ENCODE data around the gene SH3PXD2B. TPM values are rescaled to one million over a fixed set of nuclear protein-coding genes. Genes with fewer than 3 reads are reported as not detected.

Gene SH3PXD2B
- total RNA-seq, 2 experiments from 2014 or later: 0.10 TPM; not detected in 1

- no peaks in the 10 kb centered on the region for H3K36me3 ChIP-seq (ENCODE audit: insufficient read depth, low read length)
- H4K20me1 ChIP-seq (ENCODE audit: insufficient read depth, low read length): no peaks in the 10 kb centered on the region
- intact Hi-C loops (cut with micrococcal nuclease; ENCODE audit: unreplicated experiment): no loop called here
- no TSS peak for BruUV-seq (replicated peaks)
- H3K27ac ChIP-seq (ENCODE audit: low read depth, low read length, poor library complexity, severe bottlenecking): no peak overlapping the region
- ChIA-PET CTCF (ENCODE audit: unreplicated experiment) (no interaction called here), POLR2A (no interaction called here)
- H3K9me3 ChIP-seq (ENCODE audit: low read length): no peaks in the 10 kb centered on the region
- H3K4me3 ChIP-seq (ENCODE audit: low read depth, low read length, poor library complexity, severe bottlenecking): no peak overlapping the region
- H2AFZ ChIP-seq (ENCODE audit: low read length): no peak overlapping the region
- DNase-seq (ENCODE audit: low spot score): no peak
- H3K4me1 ChIP-seq (ENCODE audit: insufficient read depth, low read length, poor library complexity, severe bottlenecking): no peaks in the 10 kb centered on the region
- H3K79me2 ChIP-seq (ENCODE audit: insufficient read depth, low read depth, low read length): no peaks in the 10 kb centered on the region
- H3K4me2 ChIP-seq (ENCODE audit: low read length): no peak overlapping the region
- TF ChIP-seq CTCF (conservative IDR thresholded peaks at IDR 0.05; ENCODE audit: low read length) (no peak), EZH2phosphoT487 (IDR thresholded peaks at IDR 0.05; ENCODE audit: borderline replicate concordance, low read depth, low read length) (no peak)
- H3K9me2 ChIP-seq (ENCODE audit: insufficient read depth, low read length): no peaks in the 10 kb centered on the region
These were observed 21.3 kb downstream of the SH3PXD2B start for GRCh38 chr5:172433071-172433470.

- ChIA-PET POLR2A (no interaction called here), CTCF (ENCODE audit: unreplicated experiment) (no interaction called here)
- DNase-seq (ENCODE audit: low spot score): no peak
- no TSS peak for BruUV-seq (replicated peaks)
- TF ChIP-seq EZH2phosphoT487 (IDR thresholded peaks at IDR 0.05; ENCODE audit: borderline replicate concordance, low read depth, low read length): no peak
- no peak for TF ChIP-seq CTCF (conservative IDR thresholded peaks at IDR 0.05; ENCODE audit: low read length)
- no peaks in the 10 kb centered on the region for H4K20me1 ChIP-seq (ENCODE audit: insufficient read depth, low read length)
- no peak overlapping the region for H3K27ac ChIP-seq (ENCODE audit: low read depth, low read length, poor library complexity, severe bottlenecking)
- no peaks in the 10 kb centered on the region for H3K79me2 ChIP-seq (ENCODE audit: insufficient read depth, low read depth, low read length)
- no peaks in the 10 kb centered on the region for H3K9me2 ChIP-seq (ENCODE audit: insufficient read depth, low read length)
- H3K4me3 ChIP-seq (ENCODE audit: low read depth, low read length, poor library complexity, severe bottlenecking): no peak overlapping the region
- H3K36me3 ChIP-seq (ENCODE audit: insufficient read depth, low read length): no peaks in the 10 kb centered on the region
- H3K4me2 ChIP-seq (ENCODE audit: low read length): no peak overlapping the region
- H3K9me3 ChIP-seq (ENCODE audit: low read length): no peaks in the 10 kb centered on the region
- intact Hi-C loops (cut with micrococcal nuclease; ENCODE audit: unreplicated experiment): no loop called here
- no peaks in the 10 kb centered on the region for H3K4me1 ChIP-seq (ENCODE audit: insufficient read depth, low read length, poor library complexity, severe bottlenecking)
- H2AFZ ChIP-seq (ENCODE audit: low read length): no peak overlapping the region
These were observed 24.0 kb downstream of the SH3PXD2B start for GRCh38 chr5:172430354-172430753.

GRCh38 chr5:172429201-172429940 is 25.0 kb downstream of the SH3PXD2B start:
- H3K4me3 ChIP-seq (ENCODE audit: low read depth, low read length, poor library complexity, severe bottlenecking): no peak overlapping the region
- TF ChIP-seq EZH2phosphoT487 (IDR thresholded peaks at IDR 0.05; ENCODE audit: borderline replicate concordance, low read depth, low read length): no peak
- TF ChIP-seq CTCF (conservative IDR thresholded peaks at IDR 0.05; ENCODE audit: low read length): no peak
- H3K27ac ChIP-seq (ENCODE audit: low read depth, low read length, poor library complexity, severe bottlenecking): no peak overlapping the region
- no peaks in the 10 kb centered on the region for H3K9me2 ChIP-seq (ENCODE audit: insufficient read depth, low read length)
- no peak overlapping the region for H3K4me2 ChIP-seq (ENCODE audit: low read length)
- no peak overlapping the region for H2AFZ ChIP-seq (ENCODE audit: low read length)
- no TSS peak for BruUV-seq (replicated peaks)
- no peaks in the 10 kb centered on the region for H3K4me1 ChIP-seq (ENCODE audit: insufficient read depth, low read length, poor library complexity, severe bottlenecking)
- ChIA-PET CTCF (ENCODE audit: unreplicated experiment) (no interaction called here), POLR2A (no interaction called here)
- intact Hi-C loops (cut with micrococcal nuclease; ENCODE audit: unreplicated experiment): no loop called here
- H3K36me3 ChIP-seq (ENCODE audit: insufficient read depth, low read length): no peaks in the 10 kb centered on the region
- no peaks in the 10 kb centered on the region for H4K20me1 ChIP-seq (ENCODE audit: insufficient read depth, low read length)
- no peak for DNase-seq (ENCODE audit: low spot score)
- H3K79me2 ChIP-seq (ENCODE audit: insufficient read depth, low read depth, low read length): no peaks in the 10 kb centered on the region
- H3K9me3 ChIP-seq (ENCODE audit: low read length): no peaks in the 10 kb centered on the region
